Endometrial microvascular endothelial cells (primary cell): ENCODE data around the gene SDC1. TPM values are rescaled to one million over a fixed set of nuclear protein-coding genes. Genes with fewer than 3 reads are reported as not detected.

ENCODE experiments used
- in situ Hi-C: cut with HindIII; loops from 2 replicates; pipeline ENCODE4 v1.10.0; 2017; ENCODE audit warnings: low sequenced_read_pairs, low pct_unique_long_range_greater_than_20kb; ENCODE audit errors: inconsistent ontology term
- total RNA-seq: library from RNA; depleted of rRNA; stranded (reverse); fragments of >200 nt; gene quantifications from one replicate; pipeline ENCODE4 v1.2.3, GENCODE V29; 2015; ENCODE audit errors: inconsistent ontology term

Gene SDC1
- total RNA-seq, 1 donor from 2014 or later = 2.9 TPM

DNA sequence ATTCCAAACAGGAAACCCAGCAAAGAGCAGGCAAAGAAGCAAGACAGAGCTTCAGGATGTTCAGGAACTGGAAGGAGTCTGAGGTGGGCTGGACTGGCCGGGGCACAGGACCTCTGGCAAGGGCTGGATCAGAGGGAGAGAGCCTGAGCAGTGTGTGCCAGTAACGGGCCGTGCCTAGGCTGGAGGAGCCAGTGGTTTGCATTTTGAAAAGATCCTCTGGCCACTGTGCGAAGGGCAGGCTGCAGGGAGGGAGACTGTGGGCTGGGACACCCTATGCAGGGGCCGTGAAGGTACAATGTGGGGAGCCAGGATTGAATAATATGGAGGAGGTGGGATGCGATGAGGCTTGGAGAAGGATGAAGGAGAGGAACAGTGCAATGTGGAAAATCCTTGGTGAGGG lies 6.2 kb upstream of the SDC1 start:
- in situ Hi-C loops = no loop called here

DNA sequence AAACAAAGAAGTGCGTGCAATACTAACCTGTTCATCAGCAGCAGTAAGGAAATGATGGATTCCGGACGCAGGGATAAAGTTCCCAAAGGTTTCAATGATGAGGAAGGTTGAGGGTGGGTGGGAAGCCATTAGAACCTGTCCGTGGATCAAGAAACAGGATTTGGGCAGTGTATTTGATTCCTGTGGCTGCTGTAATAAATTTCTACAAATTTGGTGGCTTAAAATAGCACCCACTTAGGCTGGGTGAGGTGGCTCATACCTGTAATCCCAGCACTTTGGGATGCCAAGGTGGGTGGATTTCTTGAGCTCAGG lies 5.1 kb upstream of the SDC1 start:
- in situ Hi-C loops = no loop called here

DNA sequence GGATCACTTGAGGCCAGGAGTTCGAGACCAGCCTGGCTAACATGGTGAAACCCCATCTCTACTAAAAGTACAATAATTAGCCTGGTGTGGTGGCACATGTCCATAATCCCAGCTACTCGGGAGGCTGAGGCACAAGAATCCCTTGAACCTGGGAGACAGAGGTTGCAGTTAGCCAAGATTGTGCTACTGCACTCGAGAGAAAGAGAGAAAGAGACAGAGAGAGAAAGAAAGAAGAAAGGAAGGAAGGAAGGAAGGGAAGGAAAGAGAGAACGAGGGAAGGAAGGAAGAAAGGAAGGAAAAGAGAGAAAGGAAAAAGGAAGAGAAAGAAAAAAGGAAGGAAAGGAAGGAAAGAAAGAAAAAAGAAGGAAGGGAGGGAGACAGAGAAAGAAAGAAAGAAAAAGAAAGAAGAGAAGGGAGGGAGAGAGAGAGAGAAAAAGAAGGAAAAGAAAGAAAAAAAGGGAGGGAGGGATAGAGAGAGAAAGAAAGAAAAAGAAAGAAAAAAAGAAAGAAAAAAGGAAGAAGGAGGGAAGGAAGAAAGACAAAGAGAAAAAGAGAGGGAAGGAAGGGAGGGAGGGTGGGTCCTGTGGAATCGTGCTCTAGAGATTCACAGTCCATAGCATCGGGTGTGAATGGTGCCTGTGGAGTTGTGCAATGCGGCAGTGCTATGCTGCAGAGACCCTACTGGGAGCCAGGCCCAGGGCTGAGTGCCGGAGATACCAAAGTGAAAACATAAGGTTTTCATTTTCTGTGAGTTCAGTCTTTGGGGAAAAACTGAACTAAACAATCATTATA lies 4.6 kb upstream of the SDC1 start:
- in situ Hi-C loops = no loop called here

DNA sequence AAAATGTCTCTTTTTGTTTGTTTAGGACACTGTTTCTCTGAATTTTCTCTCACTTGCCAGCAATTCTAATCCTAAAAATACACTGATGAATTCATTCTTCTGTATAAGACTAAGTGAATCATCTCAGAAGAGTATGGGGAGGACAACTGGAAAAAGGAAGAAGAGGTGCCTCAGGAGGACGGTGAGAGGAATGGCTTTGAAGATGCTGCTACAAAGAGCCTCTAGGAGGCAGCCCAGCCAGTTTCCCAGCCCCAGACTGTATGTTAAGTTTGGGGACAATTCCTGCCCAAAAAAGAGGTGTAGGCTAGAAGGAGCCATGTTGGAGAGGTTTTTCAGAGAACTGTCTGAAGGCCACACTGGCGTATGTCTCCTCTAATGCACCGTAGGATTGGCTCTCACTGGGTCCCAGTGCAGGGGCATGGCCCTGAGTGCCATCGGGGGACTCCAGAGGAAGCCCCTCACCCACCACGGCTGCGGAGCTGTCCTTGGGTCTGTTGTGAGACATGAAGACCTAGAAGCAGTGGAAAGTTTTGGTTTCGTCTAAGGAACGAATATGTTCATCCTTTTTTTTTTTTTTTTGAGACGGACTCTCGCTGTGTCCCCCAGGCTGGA lies 3.1 kb upstream of the SDC1 start:
- in situ Hi-C loops = no loop called here

DNA sequence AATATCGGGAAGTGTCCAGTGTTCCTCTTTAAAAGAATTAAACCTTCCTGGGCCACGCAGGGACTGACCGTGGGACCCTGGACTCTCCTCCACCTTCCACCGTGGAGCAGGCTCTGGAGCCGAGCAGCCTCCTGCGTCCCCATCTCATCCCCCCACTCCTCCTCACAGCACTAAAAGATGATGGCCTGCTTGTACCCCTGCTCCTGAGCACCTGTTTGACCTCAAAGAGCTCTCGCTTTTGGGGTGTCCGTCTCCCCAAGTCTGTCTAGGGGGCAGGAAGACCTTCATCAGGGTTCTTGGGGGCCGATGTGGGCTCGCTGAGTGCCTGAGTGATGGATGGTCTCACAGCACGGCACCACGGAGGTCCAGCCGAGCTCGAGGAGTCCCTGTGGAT lies 1.2 kb upstream of the SDC1 start:
- in situ Hi-C loops = no loop called here

DNA sequence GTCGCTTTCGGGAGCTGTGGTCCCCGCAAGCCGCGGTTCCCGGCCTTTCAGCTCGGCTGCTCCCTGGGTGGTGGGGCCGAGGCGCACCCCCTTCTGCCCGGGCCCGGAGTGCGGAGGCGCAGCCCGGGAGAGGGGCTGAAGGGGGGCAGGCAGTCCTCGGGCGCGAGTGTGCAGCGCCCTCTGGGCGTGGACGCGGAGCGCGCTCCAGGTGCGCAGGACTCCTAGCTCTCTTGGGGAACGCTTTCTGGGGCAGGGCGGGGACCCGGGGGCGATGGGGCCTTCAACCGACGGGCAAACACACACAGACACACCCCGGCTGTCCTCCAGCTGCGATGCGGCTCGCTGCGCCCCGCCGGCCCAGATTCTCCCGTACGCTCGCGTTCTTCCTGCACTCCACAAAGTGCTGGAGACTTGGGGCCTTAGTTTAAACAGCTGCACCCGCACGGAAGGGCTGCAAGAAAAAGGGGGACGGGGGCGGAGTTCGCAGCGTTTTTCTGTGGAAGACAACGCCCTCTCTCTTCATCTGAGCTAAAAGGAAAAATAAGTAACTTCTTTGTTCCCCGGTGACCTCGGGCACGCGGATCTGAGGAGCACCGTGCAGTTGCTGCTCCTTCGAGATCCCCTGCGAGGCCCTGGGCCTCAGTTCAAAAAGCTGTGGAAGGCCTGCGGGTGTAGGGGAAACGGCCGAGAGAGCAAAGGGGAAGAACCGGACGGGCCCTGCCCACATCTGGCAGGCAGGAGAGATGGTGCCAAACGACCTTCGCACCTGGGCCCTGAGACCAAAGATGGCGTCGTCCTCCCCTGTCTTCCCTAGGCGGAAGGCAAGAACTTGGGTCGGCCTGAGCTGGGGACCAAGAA lies 593 bp upstream of the SDC1 start:
- in situ Hi-C loops = no loop called here

DNA sequence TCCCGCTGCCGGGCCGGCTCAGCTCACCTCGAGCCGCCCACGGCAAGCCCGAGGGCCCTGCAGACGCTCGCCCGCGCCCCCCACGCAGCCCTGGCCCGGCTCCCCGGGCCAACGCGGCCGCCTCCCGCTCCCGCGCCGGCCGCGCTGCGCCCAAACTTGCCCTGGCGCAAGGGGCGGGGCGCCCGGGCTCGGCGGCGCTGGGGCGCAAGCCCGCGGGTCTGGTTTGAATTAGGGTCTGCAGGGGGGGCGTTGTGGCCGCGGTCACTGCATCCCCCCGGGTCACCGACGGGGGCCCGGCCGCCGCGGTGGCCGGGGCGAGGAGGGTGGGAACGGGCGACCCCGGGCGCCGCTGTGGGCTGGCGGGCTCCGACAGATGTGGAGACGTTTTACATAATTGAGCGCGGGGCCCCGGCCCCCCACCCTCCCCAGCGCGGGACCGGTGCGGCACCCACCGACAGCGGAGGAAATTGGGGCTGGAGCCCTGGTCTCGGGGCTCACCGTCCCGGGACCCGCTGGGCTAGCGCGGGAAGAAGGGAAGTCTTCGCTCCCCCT lies 690 bp downstream of the SDC1 start:
- in situ Hi-C loops = no loop called here

DNA sequence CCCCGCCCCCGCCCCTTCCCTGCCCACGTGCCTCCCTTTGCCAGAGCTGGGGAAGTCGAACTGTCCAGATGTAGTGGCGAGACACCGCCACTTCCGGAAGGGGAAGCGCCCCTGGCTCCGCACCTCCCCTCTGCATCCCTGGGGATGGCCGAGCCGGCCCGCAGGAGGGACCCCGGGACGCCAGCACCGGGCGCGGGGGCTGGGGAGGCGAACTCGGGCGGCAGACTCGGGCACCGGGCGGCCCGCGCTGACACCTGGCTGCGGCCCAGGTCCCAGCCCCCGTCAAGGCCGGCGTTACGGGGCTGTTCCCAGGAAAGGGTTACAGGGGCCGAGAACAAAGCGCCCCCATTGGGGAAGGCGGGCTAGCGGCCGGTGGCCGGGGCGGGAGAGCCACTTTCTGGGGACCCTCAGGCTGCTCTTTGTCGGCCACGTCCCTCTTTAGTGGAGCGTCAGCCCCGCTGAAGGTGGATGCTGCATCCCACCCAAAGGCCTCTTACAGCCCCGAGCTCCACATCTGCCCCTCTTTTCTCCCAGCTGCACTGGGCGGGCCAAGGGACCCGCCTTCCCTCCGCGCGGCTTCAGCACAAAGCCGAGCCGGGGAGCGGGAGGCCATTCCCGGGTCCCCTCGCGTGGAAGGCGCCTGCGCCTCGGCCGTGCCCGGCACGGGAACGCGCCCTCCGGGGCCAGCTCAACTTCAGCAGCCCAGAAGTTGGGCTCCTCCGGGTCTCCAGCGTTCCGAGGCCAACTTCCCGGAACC lies 1.3 kb downstream of the SDC1 start:
- in situ Hi-C loops = no loop called here

DNA sequence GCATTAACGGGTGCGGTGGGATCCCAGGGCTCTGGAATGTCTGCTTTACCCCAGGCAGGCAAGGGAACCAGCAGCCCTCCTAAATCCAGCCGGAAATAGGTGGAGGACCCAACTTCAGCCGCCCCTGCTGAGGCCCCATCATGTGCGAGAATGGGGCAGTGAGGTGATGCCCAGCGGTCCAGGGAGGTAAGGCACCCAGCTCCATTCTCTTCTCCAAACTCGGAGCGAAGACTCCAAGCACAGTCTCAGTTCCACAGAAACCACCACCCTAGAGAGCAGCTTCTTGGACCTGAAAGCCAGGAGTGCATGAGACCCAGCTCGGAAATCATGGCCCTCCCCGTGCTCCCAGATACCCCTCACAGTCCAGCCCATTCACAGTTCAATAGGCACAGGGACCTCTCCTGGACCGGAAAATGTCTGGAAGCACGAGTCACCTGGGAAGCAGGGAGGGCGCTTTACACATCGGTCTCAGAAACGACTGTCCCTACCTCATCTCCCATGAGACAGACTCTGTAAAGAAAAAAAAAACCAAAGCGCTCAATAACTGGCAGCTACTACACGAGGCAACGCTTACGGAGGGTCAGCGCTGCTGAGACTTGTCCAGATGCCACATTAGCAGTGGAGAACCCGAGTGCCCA lies 2.0 kb downstream of the SDC1 start:
- in situ Hi-C loops = no loop called here

DNA sequence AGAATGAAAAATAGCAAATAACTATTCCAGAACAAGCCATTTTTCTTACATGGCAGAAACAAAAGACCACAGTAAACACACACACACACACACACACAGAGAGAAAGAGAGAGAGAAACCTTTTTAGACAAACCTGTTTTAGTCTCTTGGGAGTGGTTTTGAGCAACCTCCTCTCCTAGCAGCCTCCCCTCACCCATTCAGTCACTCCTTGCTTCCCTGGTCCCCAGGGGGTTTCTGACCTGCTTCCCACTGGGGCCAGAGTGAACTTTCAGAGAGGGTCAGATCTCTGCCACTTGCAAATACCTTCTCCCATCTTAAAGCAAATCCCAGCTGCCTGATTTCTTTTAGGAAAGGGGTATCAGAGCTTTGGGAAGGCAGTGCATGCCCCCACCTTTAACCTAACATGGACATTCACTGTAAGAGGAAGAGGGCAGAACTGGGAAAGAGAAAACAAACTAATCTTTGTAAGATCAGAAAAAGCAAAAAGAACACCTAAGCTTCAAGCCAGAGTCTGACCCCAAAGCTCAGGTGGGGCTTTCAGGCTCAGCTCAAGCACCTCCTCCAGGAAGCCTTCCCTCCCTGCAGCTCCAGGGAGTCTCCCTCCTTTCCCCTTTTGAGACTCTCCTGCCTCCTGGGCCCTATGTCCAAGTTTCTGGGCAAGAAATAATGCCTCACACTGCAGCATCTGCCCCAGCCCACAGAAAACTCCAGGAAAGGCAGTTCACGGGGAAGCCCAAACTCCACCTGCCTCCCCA lies 2.7 kb downstream of the SDC1 start:
- in situ Hi-C loops = no loop called here

DNA sequence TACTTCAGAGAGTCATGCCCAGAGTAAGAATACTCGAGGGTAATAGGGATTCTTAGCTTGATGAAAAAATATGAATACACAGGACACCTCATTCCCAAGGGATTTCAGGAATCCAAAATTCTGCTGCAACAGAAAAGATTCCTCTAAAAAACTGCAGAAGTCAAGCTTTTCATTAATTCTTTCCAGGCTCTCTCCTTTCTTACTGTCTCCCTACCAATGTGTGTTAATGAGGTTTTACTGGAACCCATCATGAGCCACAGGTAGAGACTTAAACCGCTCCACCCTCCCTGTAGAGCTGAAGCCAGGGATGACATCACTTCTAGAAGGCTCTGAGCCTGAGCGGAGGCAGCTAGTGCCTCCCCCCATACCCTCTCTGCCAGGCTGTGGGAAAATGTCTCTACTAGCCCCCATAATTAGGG lies 3.4 kb downstream of the SDC1 start:
- in situ Hi-C loops = no loop called here

DNA sequence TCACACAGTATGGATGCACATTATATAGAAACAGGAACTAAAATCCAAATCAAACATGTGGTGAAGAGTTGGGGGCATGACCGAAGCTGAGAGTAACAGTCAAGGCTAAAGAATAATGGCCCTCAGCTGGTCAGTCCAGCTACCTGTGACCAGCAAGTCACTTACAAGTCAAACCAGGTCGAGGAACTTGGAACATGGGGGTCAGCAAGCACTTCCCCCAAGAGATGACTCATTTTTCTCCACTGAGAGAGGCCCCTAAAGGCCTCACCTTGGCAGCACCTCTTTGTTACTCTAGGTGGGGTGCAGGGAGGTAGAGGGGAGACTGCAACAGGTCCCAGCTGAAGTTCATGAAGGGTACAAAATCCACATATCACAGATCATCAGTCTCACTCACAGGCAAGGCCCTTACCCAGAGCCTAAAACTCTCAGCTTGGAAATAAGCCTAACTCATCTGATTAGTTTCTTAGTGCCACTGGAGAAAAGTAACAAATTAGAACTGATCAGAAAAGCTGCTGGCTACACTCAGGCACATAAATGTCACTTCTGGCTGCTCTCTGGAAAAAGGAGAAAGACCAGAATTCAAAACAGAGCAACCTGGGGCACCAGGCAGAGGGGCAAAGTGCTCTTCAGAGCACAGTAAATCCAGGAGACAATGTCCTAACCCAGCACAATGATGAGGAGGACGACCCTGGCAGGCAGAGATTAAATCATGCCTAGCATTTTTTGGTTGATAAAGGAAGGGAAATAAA lies 4.0 kb downstream of the SDC1 start:
- in situ Hi-C loops = no loop called here

DNA sequence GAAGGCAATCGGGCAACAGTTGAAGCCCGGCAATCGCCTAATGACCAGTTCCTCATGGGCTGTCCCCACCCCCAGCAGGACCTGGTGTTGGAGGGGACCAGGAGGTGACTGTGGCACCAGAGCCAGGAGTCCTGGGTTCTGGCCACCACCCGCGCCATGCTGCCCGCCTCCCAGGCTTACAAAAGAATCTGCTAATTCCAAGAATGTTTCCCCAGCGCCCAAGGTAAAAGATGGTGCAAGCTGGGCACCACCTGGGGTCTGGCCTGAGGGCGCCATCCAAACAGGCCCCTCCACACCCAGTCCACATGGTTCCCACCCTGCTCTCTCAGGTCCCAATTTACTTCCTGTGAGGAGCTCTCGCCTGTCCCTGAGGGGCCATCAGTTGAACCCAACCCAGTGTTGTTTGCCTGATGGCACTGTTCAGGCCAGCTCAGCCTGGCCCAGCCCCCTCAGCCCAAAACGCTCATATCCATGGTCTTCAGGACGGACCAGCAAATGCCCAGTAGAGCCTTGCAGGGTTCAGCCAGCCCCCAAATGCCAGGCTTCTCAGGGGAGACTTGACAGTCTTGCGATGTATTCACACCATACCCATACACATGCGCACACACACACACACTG lies 5.1 kb downstream of the SDC1 start:
- in situ Hi-C loops = no loop called here

DNA sequence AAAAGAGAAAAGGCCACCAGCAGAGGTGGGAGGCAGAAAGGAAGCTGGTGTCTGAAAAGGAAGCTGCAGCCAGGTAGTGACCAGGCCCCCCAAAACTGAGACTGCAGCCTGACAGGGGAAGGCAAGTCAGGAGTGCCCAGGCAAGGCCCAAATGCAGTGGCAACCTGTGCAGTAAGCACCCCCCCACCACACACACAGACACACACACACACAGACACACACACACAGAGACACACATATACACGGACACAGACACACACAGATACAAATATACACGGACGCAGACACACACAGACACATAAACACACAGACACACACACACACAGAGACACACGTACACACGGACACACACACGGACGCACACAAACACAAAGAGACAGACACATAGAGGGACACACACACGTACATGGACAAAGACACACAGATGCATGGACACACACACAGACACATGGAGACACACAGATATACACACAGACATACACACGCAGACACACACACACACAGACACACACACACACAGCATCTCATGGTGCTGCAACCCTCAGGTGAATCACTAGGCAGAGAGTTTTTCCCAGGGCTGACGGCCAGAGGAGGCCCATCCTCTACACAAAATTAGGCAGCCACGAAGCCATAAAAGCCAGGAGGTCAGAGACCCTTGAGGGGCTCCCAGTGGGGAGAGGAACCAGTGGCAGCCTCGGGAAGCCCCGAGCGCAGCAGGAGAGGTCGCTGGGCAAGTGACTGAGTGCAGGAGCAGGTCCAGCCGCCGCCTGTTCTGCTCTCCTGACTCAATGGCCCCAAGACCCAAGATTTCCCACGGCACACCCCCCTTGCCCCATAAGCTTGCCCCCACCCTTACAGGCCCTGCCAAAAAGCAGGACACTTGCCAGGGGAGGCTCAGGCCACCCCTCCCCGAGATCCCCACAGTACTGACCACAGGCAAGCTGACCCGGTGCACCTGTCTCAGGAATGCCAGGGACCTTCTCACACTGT lies 6.3 kb downstream of the SDC1 start:
- in situ Hi-C loops = no loop called here

DNA sequence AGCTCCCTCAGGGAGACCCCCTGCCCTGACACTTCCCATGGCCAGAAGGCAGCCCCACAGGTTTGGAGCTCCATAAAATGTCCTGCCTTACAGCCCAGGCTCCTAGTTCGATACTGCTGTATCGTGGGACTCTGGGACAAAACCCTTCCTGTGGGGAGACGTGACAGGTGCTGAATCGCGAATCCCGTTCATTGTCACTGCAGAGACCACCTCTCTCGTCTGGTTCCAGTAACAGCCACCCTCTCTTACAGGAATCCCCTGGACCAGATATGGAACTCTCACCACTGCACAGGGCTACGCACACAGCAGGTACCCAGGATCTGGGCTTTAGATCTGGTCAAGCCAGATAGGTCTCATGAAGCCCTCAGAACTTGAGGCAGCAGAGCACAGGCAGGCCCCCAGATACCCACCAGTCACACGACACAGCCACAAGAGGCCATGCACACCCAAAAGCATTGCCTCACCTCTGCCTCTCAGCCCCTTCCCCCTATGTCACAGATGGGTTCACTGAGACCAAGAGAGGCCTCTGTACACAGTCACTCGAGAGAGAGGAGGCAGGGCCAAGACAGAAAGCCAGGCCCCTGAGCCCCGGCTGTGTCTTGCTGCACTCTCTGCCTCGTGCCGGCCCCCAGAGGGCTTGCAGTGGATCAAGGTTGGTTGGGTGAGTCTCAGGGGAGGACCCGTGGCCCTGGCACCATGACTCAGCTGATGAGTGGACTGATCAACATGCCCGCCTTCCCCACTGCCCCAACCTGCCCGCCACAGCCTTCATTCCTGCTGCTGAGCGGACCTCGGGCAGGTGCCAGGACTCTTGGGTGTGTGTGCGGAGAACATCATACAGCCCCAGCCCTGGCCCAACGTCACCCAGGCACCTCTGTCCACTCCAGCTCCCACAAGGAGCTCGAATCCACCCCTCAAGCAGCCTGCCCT lies 7.6 kb downstream of the SDC1 start:
- in situ Hi-C loops = no loop called here
